Lung (tissue), 12 donors: Measurements from ENCODE around the gene GTF2F2. TPM values are rescaled to one million over a fixed set of nuclear protein-coding genes. Genes with fewer than 3 reads are reported as not detected.

Source experiments
- ATAC-seq: fragments of 200-7000 bp; cut with Tn5 transposase; one replicate; pipeline ENCODE4 v1.9.1; 2020; ENCODE audit warnings: moderate number of reproducible peaks; ENCODE audit not compliant: insufficient read depth, low FRiP score
- DNase-seq, 3 donors: peaks; one replicate each; pipeline ENCODE4 v3.0.0-alpha.2; 2013 to 2017
- H3K27ac ChIP-seq, 2 donors: one replicate each; pipeline ENCODE4 v1.5.1; 2013; ENCODE audit warnings: mild to moderate bottlenecking in 2 of 2, moderate library complexity in 2 of 2, control low read depth in 1 of 2, inconsistent platforms in 1 of 2, low read depth in 1 of 2, low read length in 1 of 2
- H3K27me3 ChIP-seq, 3 donors: one replicate each; pipeline ENCODE4 v1.5.1; 2013; ENCODE audit warnings: low read length in 2 of 3; ENCODE audit not compliant: control insufficient read depth in 3 of 3, insufficient read depth in 3 of 3
- H3K36me3 ChIP-seq, 4 donors: one replicate each; pipeline ENCODE4 v1.5.1; 2013; ENCODE audit warnings: low read length in 4 of 4, mild to moderate bottlenecking in 1 of 4, moderate library complexity in 1 of 4; ENCODE audit not compliant: control insufficient read depth in 4 of 4, insufficient read depth in 4 of 4
- H3K4me1 ChIP-seq, 5 donors: one replicate each; pipeline ENCODE4 v1.5.1; 2013; ENCODE audit warnings: low read length in 5 of 5, mild to moderate bottlenecking in 2 of 5, moderate library complexity in 1 of 5; ENCODE audit not compliant: control insufficient read depth in 5 of 5, insufficient read depth in 5 of 5
- H3K4me3 ChIP-seq: one replicate; pipeline ENCODE4 v1.5.1; 2013; ENCODE audit warnings: mild to moderate bottlenecking, control low read depth, moderate library complexity
- H3K9ac ChIP-seq, 2 donors: one replicate each; pipeline ENCODE4 v1.5.1; 2013; ENCODE audit warnings: low read length in 2 of 2, control low read depth in 1 of 2; ENCODE audit not compliant: insufficient read depth in 1 of 2
- H3K9me3 ChIP-seq, 4 donors: one replicate each; pipeline ENCODE4 v1.5.1; 2013; ENCODE audit warnings: low read length in 3 of 4, mild to moderate bottlenecking in 1 of 4, moderate library complexity in 1 of 4; ENCODE audit not compliant: control insufficient read depth in 4 of 4, insufficient read depth in 3 of 4
- WGBS, 2 donors: extraction: QIAGEN DNeasy Blood & Tissue Kit; methylation state at CpG; one replicate each; pipeline ENCODE4 v1.1.7; 2013; 5-methylcytosine and 5-hydroxymethylcytosine counted together
- polyA plus RNA-seq, 2 donors: library from polyadenylated mRNA; stranded (reverse); fragments of 200-250 nt; gene quantifications; one replicate each; pipeline ENCODE4 v1.2.1, GENCODE V29; 2013
- total RNA-seq, 2 donors: library from RNA; depleted of rRNA in 1 of 2; stranded (reverse); fragments of >200 nt in 1 of 2; gene quantifications; one replicate each; pipeline ENCODE4 v1.2.1, GENCODE V29; 2014 to 2021
- TF ChIP-seq, protein P1 (sequence below): IDR thresholded peaks from 2 replicates; pipeline ENCODE4 v1.5.1; 2012; ENCODE audit warnings: mild to moderate bottlenecking; ENCODE audit errors: control extremely low read depth, extremely low read depth
- donor health status: control.
- donor health status: control.
- donor health status: Bipolar disorder and iron deficiency.
- donor health status: healthy.
- donor health status: DM: yes; HTN: yes; CAD: no.

GTF2F2 gene
- total and polyA plus RNA-seq, 4 donors: 13.7 to 21.3 (median 14.3) TPM

DNA sequence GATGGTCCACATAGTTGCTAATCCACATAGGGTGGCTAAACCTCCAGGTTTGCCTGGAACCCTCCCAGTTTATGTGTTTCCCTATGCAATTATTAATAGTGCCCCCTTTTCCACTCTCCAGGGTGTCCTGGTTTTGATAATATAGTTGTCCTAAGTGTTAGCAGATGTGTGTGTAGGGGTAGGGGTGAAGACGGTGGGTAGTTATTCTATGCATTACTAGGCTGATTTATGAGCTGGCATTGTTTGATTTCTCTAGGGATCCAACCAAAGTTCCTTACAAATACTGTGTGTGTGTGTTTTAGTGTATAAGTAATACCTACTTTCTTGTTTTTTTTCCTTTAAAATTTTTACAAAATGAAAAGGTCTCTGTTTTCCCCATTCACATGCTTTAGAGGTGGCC, 21.1 kb downstream of the GTF2F2 start:
- TF ChIP-seq, protein P1, sequence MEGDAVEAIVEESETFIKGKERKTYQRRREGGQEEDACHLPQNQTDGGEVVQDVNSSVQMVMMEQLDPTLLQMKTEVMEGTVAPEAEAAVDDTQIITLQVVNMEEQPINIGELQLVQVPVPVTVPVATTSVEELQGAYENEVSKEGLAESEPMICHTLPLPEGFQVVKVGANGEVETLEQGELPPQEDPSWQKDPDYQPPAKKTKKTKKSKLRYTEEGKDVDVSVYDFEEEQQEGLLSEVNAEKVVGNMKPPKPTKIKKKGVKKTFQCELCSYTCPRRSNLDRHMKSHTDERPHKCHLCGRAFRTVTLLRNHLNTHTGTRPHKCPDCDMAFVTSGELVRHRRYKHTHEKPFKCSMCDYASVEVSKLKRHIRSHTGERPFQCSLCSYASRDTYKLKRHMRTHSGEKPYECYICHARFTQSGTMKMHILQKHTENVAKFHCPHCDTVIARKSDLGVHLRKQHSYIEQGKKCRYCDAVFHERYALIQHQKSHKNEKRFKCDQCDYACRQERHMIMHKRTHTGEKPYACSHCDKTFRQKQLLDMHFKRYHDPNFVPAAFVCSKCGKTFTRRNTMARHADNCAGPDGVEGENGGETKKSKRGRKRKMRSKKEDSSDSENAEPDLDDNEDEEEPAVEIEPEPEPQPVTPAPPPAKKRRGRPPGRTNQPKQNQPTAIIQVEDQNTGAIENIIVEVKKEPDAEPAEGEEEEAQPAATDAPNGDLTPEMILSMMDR: no peak
- peaks cover 5 to 22% (median 9%) of the 10 kb centered on the region in 4 donors for H3K36me3 ChIP-seq
- WGBS, 2 donors: 93 to 97% methylated on average over 1 of the region's 1 CpG
- no peaks in the 10 kb centered on the region for H3K27me3 ChIP-seq
- H3K4me3 ChIP-seq: no peak overlapping the region
- ATAC-seq (no peak), DNase-seq (no peak)
- H3K4me1 ChIP-seq: peaks cover 0 to 3% (median 0%) of the 10 kb centered on the region in 5 donors
- no peak overlapping the region for H3K27ac ChIP-seq
- no peak overlapping the region for H3K9ac ChIP-seq
- H3K9me3 ChIP-seq: no peaks in the 10 kb centered on the region

- no peak for ATAC-seq
- H3K36me3 ChIP-seq: peaks cover 3 to 18% (median 7%) of the 10 kb centered on the region in 4 donors
- H3K4me1 ChIP-seq: peaks cover 0 to 8% (median 0%) of the 10 kb centered on the region in 5 donors
- TF ChIP-seq, protein P1: no peak
- no peaks in the 10 kb centered on the region for H3K27me3 ChIP-seq
- no peak overlapping the region for H3K9ac ChIP-seq
- no peaks in the 10 kb centered on the region for H3K9me3 ChIP-seq
- no peak overlapping the region for H3K4me3 ChIP-seq
- 89 to 96% methylated on average over 4 of the region's 4 CpGs for WGBS, 2 donors
- H3K27ac ChIP-seq: no peak overlapping the region
- no peak for DNase-seq
These were observed 22.4 kb downstream of the GTF2F2 start for GRCh38 chr13:45142440-45143345.

DNA sequence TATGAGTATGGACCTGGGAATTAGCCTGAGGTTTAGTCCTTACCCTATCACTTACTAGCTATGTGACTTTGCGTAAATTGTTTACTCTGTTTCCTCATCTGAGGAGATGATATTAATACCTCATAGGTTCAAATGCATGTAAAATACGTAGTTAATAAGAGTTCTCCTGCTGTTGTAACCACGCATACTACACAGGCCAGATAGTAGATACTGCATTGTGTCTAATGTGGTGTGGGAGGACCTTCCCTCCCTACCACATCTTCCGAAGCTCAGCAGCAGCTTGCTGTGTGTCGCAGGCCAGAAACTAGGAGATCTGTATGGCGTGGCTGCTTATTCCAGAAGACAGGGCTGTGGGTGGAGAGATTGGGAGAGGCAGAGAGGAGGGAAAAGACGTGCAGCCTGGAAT, 23.0 kb downstream of the GTF2F2 start:
- no peaks in the 10 kb centered on the region for H3K27me3 ChIP-seq

More for the DNA sequence above, 23.0 kb downstream of the GTF2F2 start:
- ATAC-seq (no peak), DNase-seq (no peak)
- 93% methylated on average over 7 of the region's 7 CpGs for WGBS, 2 donors
- H3K9ac ChIP-seq: no peak overlapping the region
- peaks cover 0 to 8% (median 0%) of the 10 kb centered on the region in 5 donors for H3K4me1 ChIP-seq
- no peaks in the 10 kb centered on the region for H3K9me3 ChIP-seq
- H3K36me3 ChIP-seq: peaks cover 3 to 13% (median 4%) of the 10 kb centered on the region in 4 donors
- TF ChIP-seq, protein P1: no peak
- no peak overlapping the region for H3K4me3 ChIP-seq
- H3K27ac ChIP-seq: no peak overlapping the region
